BJ (cell line): ENCODE measurements around the gene KLF7. TPM values are rescaled to one million over a fixed set of nuclear protein-coding genes. Genes with fewer than 3 reads are reported as not detected.

ENCODE experiments used
- CTCF ChIA-PET: fragments of 350-600 bp; formaldehyde crosslinking; extraction: SDS; loops from one replicate; lab custom pipeline; 2021; ENCODE audit warnings: antibody characterized with exemption, inconsistent platforms; lab: Yijun Ruan, JAX
- POLR2A ChIA-PET: fragments of 300-600 bp; sonication (Branson Sonifier 250); formaldehyde crosslinking; extraction: SDS; loops from one replicate; lab custom pipeline; 2021; ENCODE audit warnings: antibody characterized with exemption; lab: Charles Lee
- DNase-seq: peaks from one replicate; pipeline ENCODE4 v3.0.0-alpha.2; 2011; ENCODE audit warnings: low read depth
- H3K27me3 ChIP-seq: 2 replicates; pipeline ENCODE4 v1.6.0; 2011; ENCODE audit warnings: low read length; ENCODE audit not compliant: control insufficient read depth, insufficient read depth
- H3K36me3 ChIP-seq: 2 replicates; pipeline ENCODE4 v1.5.1; 2011; ENCODE audit warnings: low read length; ENCODE audit not compliant: control insufficient read depth, insufficient read depth
- H3K4me3 ChIP-seq: 2 replicates; pipeline ENCODE4 v1.5.1; 2011; ENCODE audit warnings: low read depth, mild to moderate bottlenecking, control low read depth, low read length
- polyA plus RNA-seq: library from polyadenylated mRNA; depleted of rRNA; stranded (reverse); fragments of >200 nt; gene quantifications from 2 replicates; pipeline ENCODE4 v1.2.3, GENCODE V29; 2011
- TF ChIP-seq, protein P1 (sequence below): IDR thresholded peaks from 2 replicates; pipeline ENCODE4 v1.5.1; 2011; ENCODE audit warnings: low read depth, mild to moderate bottlenecking, control low read depth, inconsistent platforms, low read length, moderate library complexity; ENCODE audit not compliant: insufficient read depth

The KLF7 gene
- polyA plus RNA-seq, 1 experiment: 41.9 TPM

- Histone ChIP-seq H3K4me3 (no peak overlapping the region), H3K36me3 (no peaks in the 10 kb centered on the region), H3K27me3 (no peaks in the 10 kb centered on the region)
- TF ChIP-seq, protein P1, sequence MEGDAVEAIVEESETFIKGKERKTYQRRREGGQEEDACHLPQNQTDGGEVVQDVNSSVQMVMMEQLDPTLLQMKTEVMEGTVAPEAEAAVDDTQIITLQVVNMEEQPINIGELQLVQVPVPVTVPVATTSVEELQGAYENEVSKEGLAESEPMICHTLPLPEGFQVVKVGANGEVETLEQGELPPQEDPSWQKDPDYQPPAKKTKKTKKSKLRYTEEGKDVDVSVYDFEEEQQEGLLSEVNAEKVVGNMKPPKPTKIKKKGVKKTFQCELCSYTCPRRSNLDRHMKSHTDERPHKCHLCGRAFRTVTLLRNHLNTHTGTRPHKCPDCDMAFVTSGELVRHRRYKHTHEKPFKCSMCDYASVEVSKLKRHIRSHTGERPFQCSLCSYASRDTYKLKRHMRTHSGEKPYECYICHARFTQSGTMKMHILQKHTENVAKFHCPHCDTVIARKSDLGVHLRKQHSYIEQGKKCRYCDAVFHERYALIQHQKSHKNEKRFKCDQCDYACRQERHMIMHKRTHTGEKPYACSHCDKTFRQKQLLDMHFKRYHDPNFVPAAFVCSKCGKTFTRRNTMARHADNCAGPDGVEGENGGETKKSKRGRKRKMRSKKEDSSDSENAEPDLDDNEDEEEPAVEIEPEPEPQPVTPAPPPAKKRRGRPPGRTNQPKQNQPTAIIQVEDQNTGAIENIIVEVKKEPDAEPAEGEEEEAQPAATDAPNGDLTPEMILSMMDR: no peak
- CTCF ChIA-PET: interaction anchor here (0.6 to 1.6 kb wide), 6 partner anchors 10 to 330 kb away, joined by 3 to 6 read pairs (median 3); no protein-coding TSS in a partner anchor
- POLR2A ChIA-PET: interaction anchor here (0.5 to 1.0 kb wide), 2 partner anchors 21 to 330 kb away, joined by 8 to 13 read pairs; no protein-coding TSS in a partner anchor
- DNase-seq: no peak
Measured at GRCh38 chr2:207143215-207144172, 22.3 kb downstream of the KLF7 start.

- DNase-seq: no peak
- H3K36me3 ChIP-seq: no peaks in the 10 kb centered on the region
- TF ChIP-seq, protein P1: no peak
- no peaks in the 10 kb centered on the region for H3K27me3 ChIP-seq
- no peak overlapping the region for H3K4me3 ChIP-seq
- POLR2A ChIA-PET: no interaction called here
- CTCF ChIA-PET: interaction anchor here (0.7 to 1.6 kb wide), 3 partner anchors 26 to 331 kb away, joined by 3 to 6 read pairs (median 4); no protein-coding TSS in a partner anchor
Measured at GRCh38 chr2:207142461-207142860, 23.3 kb downstream of the KLF7 start.

- TF ChIP-seq, protein P1: no peak
- ChIA-PET CTCF (interaction anchor here (0.6 to 1.0 kb wide), 2 partner anchors 12 to 71 kb away, joined by 3 to 4 read pairs; no protein-coding TSS in a partner anchor), POLR2A (no interaction called here)
- no peak overlapping the region for H3K4me3 ChIP-seq
- no peaks in the 10 kb centered on the region for H3K27me3 ChIP-seq
- H3K36me3 ChIP-seq: no peaks in the 10 kb centered on the region
- no peak for DNase-seq
Measured at GRCh38 chr2:207141386-207141785, 24.4 kb downstream of the KLF7 start.

- no peaks in the 10 kb centered on the region for H3K27me3 ChIP-seq
- no peak for DNase-seq
- no peak overlapping the region for H3K4me3 ChIP-seq
- CTCF ChIA-PET: no interaction called here
- TF ChIP-seq, protein P1: no peak
- no peaks in the 10 kb centered on the region for H3K36me3 ChIP-seq
- POLR2A ChIA-PET: no interaction called here
Measured at GRCh38 chr2:207140265-207140664, 25.5 kb downstream of the KLF7 start.

GRCh38 chr2:207139552-207139951 is 26.2 kb downstream of the KLF7 start:
- CTCF ChIA-PET: no interaction called here
- Histone ChIP-seq H3K36me3 (no peaks in the 10 kb centered on the region), H3K27me3 (no peaks in the 10 kb centered on the region), H3K4me3 (no peak overlapping the region)
- TF ChIP-seq, protein P1: no peak
- POLR2A ChIA-PET: no interaction called here
- no peak for DNase-seq
